Fibroblast of skin of right quadriceps (primary cell): ENCODE measurements around the gene RAB11A.

Experiments
- DNase-seq: peaks from one replicate; pipeline ENCODE4 v3.0.0-alpha.2; 2013

RAB11A gene

GRCh38 chr15:65917936-65918335 lies 48.6 kb downstream of the RAB11A start:
- no peak for DNase-seq

GRCh38 chr15:65918357-65918920 lies 49.1 kb downstream of the RAB11A start:
- no peak for DNase-seq

DNA sequence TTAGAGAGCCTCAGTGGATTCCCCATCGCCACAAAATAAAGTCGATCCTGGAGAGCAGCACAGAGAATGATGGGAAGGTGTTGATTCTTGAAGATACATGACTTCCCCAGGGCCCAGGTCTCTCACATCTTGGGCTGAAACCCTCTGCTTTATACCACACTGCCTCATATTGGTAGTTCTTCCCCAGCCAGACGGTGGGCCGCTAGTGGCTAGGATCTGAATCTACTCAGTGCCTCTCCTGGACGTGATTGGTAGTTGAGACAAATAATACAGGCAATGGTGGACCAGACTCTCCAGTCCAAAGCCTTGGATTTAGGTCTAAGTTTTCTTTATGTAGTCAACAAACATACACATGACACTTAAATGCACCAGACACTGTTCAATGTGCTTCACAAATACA lies 49.7 kb downstream of the RAB11A start:
- no peak for DNase-seq

- no peak for DNase-seq
Observed at GRCh38 chr15:65919353-65919752, 50.1 kb downstream of the RAB11A start.

DNA sequence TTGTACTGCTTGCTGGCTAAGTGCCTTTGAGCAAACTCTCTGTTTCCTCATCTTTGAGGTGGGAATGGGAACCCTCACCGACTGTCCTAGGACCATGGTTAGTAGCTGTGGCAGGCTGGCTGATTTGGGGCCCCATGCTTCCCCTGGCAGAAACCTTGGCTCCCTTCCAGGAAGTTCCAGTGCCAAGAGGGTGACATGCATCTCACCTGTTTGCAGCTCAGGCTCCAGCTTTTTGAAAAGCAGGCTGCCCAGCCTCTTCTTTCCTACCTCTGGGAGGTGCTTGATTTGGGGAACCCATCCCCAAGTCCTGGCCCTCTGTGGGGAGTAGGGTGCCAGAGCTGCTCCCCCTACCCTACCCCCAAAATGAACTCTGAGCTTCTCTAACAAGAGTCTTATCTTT lies 50.8 kb downstream of the RAB11A start:
- DNase-seq, result no peak

GRCh38 chr15:65920825-65921309 lies 51.6 kb downstream of the RAB11A start:
- peak; percentile 32 for DNase-seq

- no peak for DNase-seq
Observed at GRCh38 chr15:65921780-65922179, 52.5 kb downstream of the RAB11A start.

- no peak for DNase-seq
Observed at GRCh38 chr15:65922621-65923020, 53.3 kb downstream of the RAB11A start.

- no peak for DNase-seq
Observed at GRCh38 chr15:65923264-65923663, 54.0 kb downstream of the RAB11A start.

- no peak for DNase-seq
Observed at GRCh38 chr15:65924004-65924403, 54.7 kb downstream of the RAB11A start.

- DNase-seq, result no peak
Observed at GRCh38 chr15:65925338-65925737, 56.0 kb downstream of the RAB11A start.

- DNase-seq, result no peak
Observed at GRCh38 chr15:65926459-65926858, 57.2 kb downstream of the RAB11A start.

GRCh38 chr15:65926899-65927298 lies 57.6 kb downstream of the RAB11A start:
- DNase-seq, result no peak

DNA sequence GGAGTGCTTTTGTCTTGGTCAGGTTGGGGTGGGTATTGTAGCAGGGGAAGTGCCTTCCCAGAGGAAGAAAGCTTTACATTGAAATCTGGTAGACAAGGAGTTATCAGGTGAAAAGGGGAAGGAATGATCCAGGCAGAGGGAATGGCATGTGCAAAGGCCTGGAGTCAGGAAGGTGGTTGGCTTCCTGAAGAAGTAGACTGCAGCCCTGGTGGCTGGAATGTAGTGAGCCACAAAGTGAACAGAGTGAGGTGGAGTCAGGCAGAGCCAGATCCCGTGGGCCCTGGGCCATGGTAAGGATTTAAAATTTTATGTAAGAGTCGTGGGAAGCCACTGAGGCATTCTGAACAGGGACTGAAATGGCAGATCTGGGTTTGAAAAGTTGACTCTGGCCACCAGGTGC lies 58.3 kb downstream of the RAB11A start:
- DNase-seq, result no peak

DNA sequence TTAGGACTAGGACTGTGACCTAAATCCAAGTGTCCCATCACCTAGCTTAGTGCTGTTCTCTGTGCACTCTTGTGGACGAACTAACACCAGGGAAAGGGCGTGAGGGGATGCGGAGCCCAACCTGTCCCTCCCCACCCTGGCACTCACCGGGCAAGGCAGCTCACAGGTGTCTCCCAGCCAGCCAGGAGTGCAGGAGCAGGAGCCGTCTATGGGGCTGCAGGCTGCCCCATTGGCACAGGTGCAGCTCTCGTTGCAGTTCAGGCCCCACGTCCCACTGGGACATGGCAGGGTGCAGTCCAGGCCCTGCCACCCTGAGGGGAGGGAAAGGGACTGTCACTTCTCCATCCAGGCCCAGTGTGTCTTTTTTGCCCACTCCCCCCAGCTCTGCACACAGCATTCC lies 60.3 kb downstream of the RAB11A start:
- DNase-seq, result no peak

DNA sequence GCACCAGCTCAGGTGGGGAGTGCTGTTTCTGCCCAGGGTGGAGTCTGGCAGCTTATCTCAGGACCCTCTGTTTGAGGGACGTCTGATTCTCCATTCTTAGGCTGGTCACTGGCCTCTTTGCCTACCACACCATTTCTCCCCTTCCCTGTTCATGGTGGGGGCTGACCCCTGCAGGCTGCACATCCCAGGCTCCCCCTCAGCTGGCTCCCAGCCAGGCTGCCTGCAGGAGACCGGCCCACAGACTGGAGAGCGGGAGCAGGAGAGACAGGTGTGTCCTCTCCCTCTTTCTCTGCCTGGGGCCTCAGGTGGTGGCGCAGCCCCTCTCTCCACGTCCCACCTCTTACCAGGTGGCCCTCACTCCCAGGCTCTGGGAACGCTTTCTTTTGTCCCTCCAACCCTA lies 60.8 kb downstream of the RAB11A start:
- no peak for DNase-seq

- DNase-seq, result no peak
Observed at GRCh38 chr15:65931221-65931620, 61.9 kb downstream of the RAB11A start.

DNA sequence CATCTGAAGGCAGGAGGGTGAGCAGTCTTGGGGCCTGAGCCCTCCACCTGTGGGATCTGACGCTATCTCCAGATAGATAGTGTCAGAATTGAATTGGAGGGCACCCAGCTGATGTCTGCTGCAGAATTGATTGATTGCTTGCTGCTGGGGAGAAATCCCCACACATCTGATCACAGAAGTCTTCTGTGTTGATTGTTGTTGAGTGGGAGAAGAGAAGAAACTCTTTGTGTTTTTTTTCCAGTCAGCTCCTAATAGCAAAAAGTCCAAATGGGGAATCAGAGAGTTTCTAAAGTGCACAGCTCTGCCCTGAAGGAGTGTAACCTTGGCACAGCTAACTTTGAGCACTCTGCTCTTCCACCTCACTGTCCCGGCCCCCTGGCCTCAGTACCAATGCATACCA lies 66.1 kb downstream of the RAB11A start:
- DNase-seq, result no peak

DNA sequence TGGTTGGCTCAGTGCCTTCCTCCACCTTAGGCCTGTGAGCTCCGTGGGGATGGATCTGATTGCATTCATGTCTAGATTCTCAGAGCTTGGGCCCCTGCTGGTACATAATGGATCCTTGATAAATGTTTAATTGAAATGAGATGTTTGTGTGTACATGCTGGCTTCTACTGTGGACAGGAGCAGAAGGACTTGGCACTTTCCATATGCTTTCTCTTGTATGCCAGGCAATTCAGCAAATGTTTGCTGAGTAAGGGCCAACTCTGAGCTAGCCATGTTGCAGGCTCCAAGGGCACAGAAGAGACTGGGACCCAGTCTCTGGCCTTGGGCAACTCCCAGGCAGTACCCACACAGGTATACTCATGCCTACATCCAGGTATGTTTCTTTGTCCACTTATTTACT lies 67.0 kb downstream of the RAB11A start:
- DNase-seq, result no peak

DNA sequence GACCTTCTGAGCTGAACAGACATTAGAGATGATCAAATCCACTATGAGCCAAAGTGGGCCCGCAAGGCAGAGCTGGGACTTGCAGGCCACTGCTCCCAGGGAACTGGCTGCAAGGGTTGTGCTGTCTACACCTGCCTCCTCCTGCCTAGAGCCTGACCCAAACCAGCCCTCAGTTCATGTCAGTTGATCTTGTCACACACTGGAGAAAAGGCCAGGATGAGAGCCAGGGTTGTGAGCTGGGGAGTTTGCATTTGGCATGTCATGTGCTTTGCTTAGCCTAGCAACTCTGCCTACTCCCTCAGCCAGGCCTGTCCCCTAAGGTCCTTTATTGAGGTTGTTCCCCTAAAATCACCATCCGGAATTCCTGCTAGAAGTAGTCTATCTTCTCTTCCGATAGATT lies 67.8 kb downstream of the RAB11A start:
- DNase-seq, result no peak

DNA sequence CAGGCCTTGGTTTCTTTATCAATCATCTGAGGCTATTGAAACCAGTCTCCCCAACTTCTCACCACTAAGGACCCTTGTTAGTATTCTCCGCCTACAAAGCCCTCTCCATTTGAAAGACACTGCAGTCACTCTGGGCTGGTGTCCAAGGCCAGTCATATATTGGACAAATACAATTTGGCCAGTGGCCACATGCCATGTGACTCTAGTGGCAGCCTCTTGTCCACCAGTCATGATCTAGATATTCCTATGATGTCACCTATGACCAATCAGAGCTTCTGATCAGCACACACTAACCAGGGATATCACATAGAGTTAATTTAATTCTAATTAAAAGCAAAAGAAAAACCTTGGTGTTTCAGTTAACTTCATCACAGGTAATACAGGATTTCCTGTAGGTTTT lies 68.2 kb downstream of the RAB11A start:
- no peak for DNase-seq

GRCh38 chr15:65938604-65939003 lies 69.3 kb downstream of the RAB11A start:
- DNase-seq, result no peak

- DNase-seq, result peak; percentile 92
Observed at GRCh38 chr15:65939901-65940617, 70.8 kb downstream of the RAB11A start.

DNA sequence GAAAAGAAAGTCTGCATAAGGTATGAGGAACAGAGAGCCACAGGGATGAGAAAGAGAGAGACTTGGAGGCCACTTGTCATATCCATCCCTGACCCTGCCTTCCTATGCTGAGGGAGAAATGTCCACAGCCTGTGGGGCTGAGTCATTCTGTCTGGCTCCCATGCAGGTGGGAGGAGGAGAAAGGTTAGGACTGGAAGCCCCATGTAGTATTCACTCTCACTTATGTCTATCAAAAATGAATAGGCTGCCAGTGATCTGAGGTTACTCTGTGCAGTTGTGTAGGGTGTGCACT lies 71.3 kb downstream of the RAB11A start:
- DNase-seq, result no peak
